NCI-H748 treated with DMSO at 0.1 percent for 48 hours (cell line): ENCODE measurements around the gene ZP3.
"Not testable (repeated sequence)": the region's sequence is repeated elsewhere in the genome, so short reads cannot be mapped to it uniquely, and the experiment has no call there.

Source experiments
- DNase-seq: peaks from one replicate; lab custom pipeline; 2025; lab: John Stamatoyannopoulos, UW

The ZP3 gene

GRCh38 chr7:76405738-76406137 lies 19.0 kb upstream of the ZP3 start:
- DNase-seq = no peak

- no peak for DNase-seq
These were observed 17.0 kb upstream of the ZP3 start for GRCh38 chr7:76407718-76408117.

- no peak for DNase-seq
These were observed 16.6 kb upstream of the ZP3 start for GRCh38 chr7:76408121-76408560.

- no peak for DNase-seq
These were observed 15.2 kb upstream of the ZP3 start, which contains the start of gene SSC4D for GRCh38 chr7:76409537-76409936. Gene SSC4D, minus strand, starts transcription at chr7:76409697. Its CDS starts 5,258 bp downstream, at chr7:76404439.

- DNase-seq = no peak
These were observed 13.1 kb upstream of the ZP3 start for GRCh38 chr7:76411626-76412025.

GRCh38 chr7:76412249-76412648 lies 12.5 kb upstream of the ZP3 start:
- DNase-seq = no peak

GRCh38 chr7:76417654-76418310 lies 7.0 kb upstream of the ZP3 start:
- not testable (repeated sequence) for DNase-seq

GRCh38 chr7:76421097-76421496 lies 3.7 kb upstream of the ZP3 start:
- not testable (repeated sequence) for DNase-seq

GRCh38 chr7:76423666-76424412 lies 911 bp upstream of the ZP3 start:
- DNase-seq = no peak

- DNase-seq = no peak
These were observed 406 bp downstream of the ZP3 start for GRCh38 chr7:76425156-76425555.

- DNase-seq = not testable (repeated sequence)
These were observed 808 bp downstream of the ZP3 start for GRCh38 chr7:76425558-76425957.

- DNase-seq = no peak
These were observed 1.5 kb downstream of the ZP3 start for GRCh38 chr7:76426246-76426645.

- no peak for DNase-seq
These were observed 2.9 kb downstream of the ZP3 start for GRCh38 chr7:76427635-76428034.

GRCh38 chr7:76428149-76428823 lies 3.5 kb downstream of the ZP3 start:
- DNase-seq = no peak

GRCh38 chr7:76428868-76429805 lies 4.4 kb downstream of the ZP3 start:
- no peak for DNase-seq

- no peak for DNase-seq
These were observed 5.5 kb downstream of the ZP3 start for GRCh38 chr7:76430211-76430610.

- DNase-seq = no peak
These were observed 6.1 kb downstream of the ZP3 start for GRCh38 chr7:76430836-76431235.

GRCh38 chr7:76437873-76438272 lies 13.1 kb downstream of the ZP3 start:
- DNase-seq = peak; percentile 58

- not testable (repeated sequence) for DNase-seq
These were observed 14.6 kb downstream of the ZP3 start for GRCh38 chr7:76439120-76439888.

- not testable (repeated sequence) for DNase-seq
These were observed 15.7 kb downstream of the ZP3 start for GRCh38 chr7:76440404-76440803.

GRCh38 chr7:76441792-76442191 lies 17.0 kb downstream of the ZP3 start:
- not testable (repeated sequence) for DNase-seq
